Right ventricle myocardium superior (tissue), 1 donor: ENCODE measurements around the gene NPAS3. TPM values are rescaled to one million over a fixed set of nuclear protein-coding genes. Genes with fewer than 3 reads are reported as not detected.

Experiments
- ATAC-seq: fragments of 200-7000 bp; cut with Tn5 transposase; one replicate; pipeline ENCODE4 v1.9.1; 2020; ENCODE audit warnings: mild to moderate bottlenecking; ENCODE audit not compliant: poor library complexity
- DNase-seq: peaks from one replicate; pipeline ENCODE4 v3.0.0-alpha.2; 2020
- intact Hi-C: fragments of 100-400 bp; cut with DNase I; formaldehyde crosslinking; loops from one replicate; pipeline ENCODE4 v1.11.2; 2022
- total RNA-seq: library from RNA; stranded (reverse); fragmentation: NEBNext Ultra II Directional; extraction: Animal tissue kit (Norgen Biotek cat#: 25700); gene quantifications from one replicate; pipeline ENCODE4 v1.2.1, GENCODE V29; 2021
- donor health status: DM: no; HTN: yes; CAD: no; lungs with severe emphysema.

The NPAS3 gene
- total RNA-seq, 1 donor from 2014 or later, result 1.7 TPM

GRCh38 chr14:33806905-33807304, 868.2 kb downstream of the NPAS3 start:
- DNase-seq, result no peak
- ATAC-seq, result no peak
- intact Hi-C loops, result no loop called here

DNA sequence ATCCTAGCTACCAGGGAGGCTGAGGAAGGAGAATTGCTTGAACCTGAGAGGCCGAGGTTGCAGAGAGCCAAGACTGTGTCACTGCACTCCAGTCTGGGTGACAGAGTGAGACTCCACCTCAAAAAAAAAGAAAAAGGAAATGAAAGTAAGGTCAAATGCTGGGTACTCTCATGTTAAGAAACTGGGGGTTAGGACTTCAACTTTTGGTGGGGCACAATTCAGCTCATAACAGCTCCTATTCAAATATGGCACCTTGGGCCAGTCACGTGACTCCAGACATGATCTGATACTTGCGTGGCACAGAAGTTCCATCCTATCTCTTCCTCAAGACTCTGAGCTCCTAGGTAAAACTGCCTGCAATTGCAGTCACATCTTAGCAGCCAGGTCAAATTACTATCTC, 869.5 kb downstream of the NPAS3 start:
- no peak for DNase-seq
- intact Hi-C loops, result no loop called here

DNA sequence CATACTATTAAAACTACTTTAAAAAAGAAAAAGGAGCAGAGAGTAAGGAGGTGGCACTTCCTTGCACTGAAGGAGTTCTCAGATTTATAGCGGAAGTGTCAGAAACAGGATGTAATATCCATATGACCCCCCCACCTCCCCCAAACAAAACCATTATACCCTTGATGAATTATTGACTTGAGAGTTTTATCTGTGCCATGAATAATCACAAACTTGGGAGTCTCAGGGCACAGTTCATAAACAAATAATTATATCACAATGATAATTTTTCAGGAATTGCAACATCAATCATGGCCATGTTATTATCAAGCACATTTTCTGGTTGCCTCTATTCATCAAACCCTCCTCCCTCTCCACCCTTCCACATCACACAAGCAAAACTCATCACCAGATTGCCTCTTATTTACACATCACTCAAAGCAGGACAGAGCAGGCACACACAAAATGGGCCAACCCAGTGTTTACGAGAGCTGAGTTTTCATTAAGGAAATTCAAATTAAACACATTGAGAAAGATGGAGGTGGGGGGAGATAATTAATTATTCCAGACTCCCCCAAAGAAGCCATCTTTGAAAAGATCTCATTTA, 870.8 kb downstream of the NPAS3 start:
- intact Hi-C loops, result no loop called here
- ATAC-seq (no peak), DNase-seq (no peak)

More for the DNA sequence above, 869.5 kb downstream of the NPAS3 start:
- ATAC-seq, result no peak

DNA sequence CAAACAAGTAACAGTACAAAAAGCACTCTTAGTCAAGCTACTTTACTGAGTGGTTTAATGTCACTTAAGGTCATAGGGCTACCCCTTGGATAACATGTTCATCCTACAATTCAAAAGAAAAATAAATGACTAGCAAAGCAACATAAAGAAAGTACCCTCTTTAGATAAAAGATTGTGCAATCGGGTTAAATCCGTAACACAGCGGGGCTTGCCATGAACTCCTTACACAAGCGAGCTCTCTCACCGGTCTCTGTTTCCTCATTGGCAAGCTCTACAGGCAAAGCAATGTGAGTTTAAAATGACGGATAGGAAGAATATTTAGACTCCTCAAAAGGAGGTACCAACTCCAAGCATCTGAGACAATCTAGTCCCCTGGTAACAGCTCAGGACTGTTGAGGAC, 871.6 kb downstream of the NPAS3 start:
- DNase-seq (no peak), ATAC-seq (no peak)
- intact Hi-C loops, result no loop called here

GRCh38 chr14:33811721-33812120, 873.0 kb downstream of the NPAS3 start:
- ATAC-seq (no peak), DNase-seq (no peak)
- intact Hi-C loops, result no loop called here

GRCh38 chr14:33812181-33812580, 873.5 kb downstream of the NPAS3 start:
- intact Hi-C loops, result no loop called here
- ATAC-seq (no peak), DNase-seq (no peak)

DNA sequence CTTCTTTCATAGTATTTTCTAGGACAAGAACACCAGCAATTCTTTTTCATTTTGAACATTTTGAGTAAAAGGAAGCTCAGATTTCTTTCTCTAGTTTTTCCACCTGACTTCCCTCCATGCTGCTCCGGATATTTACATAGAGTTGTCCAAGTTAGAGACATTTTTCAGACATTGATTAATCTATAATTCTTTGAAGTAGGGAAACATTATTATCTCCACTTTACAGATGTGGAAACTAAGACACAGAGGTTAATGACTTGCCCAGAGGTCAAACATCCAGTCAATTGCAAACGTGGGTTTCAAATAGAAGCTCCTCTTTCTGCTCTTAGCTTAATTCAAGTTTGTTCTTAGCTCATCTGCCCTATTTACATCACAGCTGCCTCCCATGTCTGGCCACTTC, 873.9 kb downstream of the NPAS3 start:
- intact Hi-C loops, result no loop called here
- ATAC-seq (no peak), DNase-seq (no peak)

- DNase-seq, result no peak
- intact Hi-C loops, result no loop called here
- ATAC-seq, result no peak
Observed at GRCh38 chr14:33814010-33814409, 875.3 kb downstream of the NPAS3 start.

- ATAC-seq, result no peak
- DNase-seq, result no peak
- intact Hi-C loops, result no loop called here
Observed at GRCh38 chr14:33833706-33834465, 895.2 kb downstream of the NPAS3 start.

GRCh38 chr14:33834466-33835260, 896.0 kb downstream of the NPAS3 start:
- DNase-seq, result no peak
- no peak for ATAC-seq
- intact Hi-C loops, result loop anchor here (5.0 kb wide), 2 partner anchors 263 to 393 kb away; no protein-coding TSS in a partner anchor

DNA sequence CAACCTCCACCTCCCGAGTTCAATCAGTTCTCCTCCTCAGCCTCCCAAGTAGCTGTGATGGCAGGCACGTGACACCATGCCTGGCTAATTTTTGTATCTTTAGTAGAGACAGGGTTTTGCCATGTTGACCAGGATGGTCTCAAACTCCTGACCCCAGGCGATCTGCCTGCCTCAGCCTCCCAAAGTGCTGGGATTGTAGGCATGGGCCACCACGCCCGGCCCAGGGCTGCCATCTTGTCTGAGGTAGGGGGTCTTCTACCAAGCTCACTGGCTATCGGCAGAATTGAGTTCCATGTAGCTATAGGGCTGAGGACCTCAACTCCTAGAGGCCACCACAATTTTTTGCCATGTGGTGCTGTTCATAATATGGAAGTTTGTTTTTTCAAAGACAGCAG, 896.6 kb downstream of the NPAS3 start:
- intact Hi-C loops, result loop anchor here (5.0 kb wide), 2 partner anchors 262 to 392 kb away; no protein-coding TSS in a partner anchor
- DNase-seq, result no peak
- no peak for ATAC-seq

- no peak for DNase-seq
- ATAC-seq, result no peak
- intact Hi-C loops, result loop anchor here (5.0 kb wide), 2 partner anchors 262 to 392 kb away; no protein-coding TSS in a partner anchor
Observed at GRCh38 chr14:33835677-33836076, 897.0 kb downstream of the NPAS3 start.

GRCh38 chr14:33836203-33836899, 897.7 kb downstream of the NPAS3 start:
- peak; percentile 61 for ATAC-seq
- intact Hi-C loops, result loop anchor here (5.0 kb wide), 2 partner anchors 261 to 391 kb away; no protein-coding TSS in a partner anchor
- no peak for DNase-seq

DNA sequence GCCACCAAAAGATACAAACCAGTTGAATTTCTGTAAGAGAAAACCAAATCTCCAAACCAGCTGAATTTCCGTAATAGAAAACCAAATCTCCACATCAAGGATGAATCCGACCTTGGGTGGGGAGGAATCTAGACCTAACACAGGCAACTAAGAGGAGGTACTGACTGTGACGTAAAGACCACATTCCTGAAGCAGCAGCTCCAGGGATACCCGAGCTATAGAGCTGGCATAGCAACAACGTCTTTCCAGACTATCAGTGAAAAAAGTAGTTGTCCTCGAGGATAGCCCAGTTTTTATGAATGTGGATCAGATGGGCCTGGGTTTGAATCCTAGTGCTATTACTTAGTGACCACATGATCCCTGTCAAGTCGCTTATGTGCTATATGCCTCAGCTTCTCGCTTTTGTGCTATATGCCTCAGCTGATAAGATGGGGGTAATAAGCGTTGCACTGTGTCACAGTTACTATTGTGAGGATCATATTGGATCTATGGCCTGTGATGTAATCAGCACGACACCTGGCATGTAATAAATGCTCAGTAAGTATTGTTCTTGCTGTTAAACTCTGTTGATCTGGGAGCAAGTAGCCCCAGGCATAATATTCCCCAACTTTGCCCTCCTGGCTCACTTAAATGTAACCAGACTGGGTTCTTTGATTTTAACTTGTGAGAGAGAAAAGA, 898.4 kb downstream of the NPAS3 start:
- ATAC-seq, result no peak
- no peak for DNase-seq
- intact Hi-C loops, result loop anchor here (5.0 kb wide), 2 partner anchors 260 to 390 kb away; no protein-coding TSS in a partner anchor

- DNase-seq (no peak), ATAC-seq (no peak)
- intact Hi-C loops, result loop anchor here (5.0 kb wide), 2 partner anchors 259 to 389 kb away; no protein-coding TSS in a partner anchor
Observed at GRCh38 chr14:33837943-33838683, 899.4 kb downstream of the NPAS3 start.

GRCh38 chr14:33839193-33840076, 900.8 kb downstream of the NPAS3 start:
- peak; percentile 91 for ATAC-seq
- peak; percentile 46 for DNase-seq
- intact Hi-C loops, result loop anchor here (5.0 to 10.0 kb wide), 4 partner anchors 105 to 463 kb away; no protein-coding TSS in a partner anchor
